Measurements from ENCODE around the gene FAM83E. TPM values are rescaled to one million over a fixed set of nuclear protein-coding genes. Genes with fewer than 3 reads are reported as not detected.

Gene FAM83E
- total and polyA plus RNA-seq, 2 of the 8 experiments (the other 6 are each of a cell fraction or from before 2014, with no cell fraction given), result 1.8 to 5.3 TPM

- no peaks in the 10 kb centered on the region; the same call in 1 of the 2 replicates for H3K23me2 ChIP-seq (ENCODE audit: low read depth, low read length)
- TF ChIP-seq YY1 (IDR thresholded peaks at IDR 0.05; ENCODE audit: low read depth, low read length) (no peak), PHF8 (conservative IDR thresholded peaks at IDR 0.05; ENCODE audit: low read depth, low read length) (no peak), NANOG (IDR thresholded peaks at IDR 0.05; ENCODE audit: insufficient read depth, low read depth, low read length, poor library complexity, severe bottlenecking) (no peak), SIX5 (IDR thresholded peaks at IDR 0.05; ENCODE audit: low read depth, low read length) (no peak), ZNF274 (IDR thresholded peaks at IDR 0.05; ENCODE audit: borderline replicate concordance, extremely low read depth, low read length) (no peak), ASH2L (IDR thresholded peaks at IDR 0.05; ENCODE audit: low read length) (no peak), SP1 (IDR thresholded peaks at IDR 0.05; ENCODE audit: low read depth, low read length) (no peak), RFX5 (IDR thresholded peaks at IDR 0.05; ENCODE audit: borderline replicate concordance, low read depth, low read length) (no peak), KDM5A (IDR thresholded peaks at IDR 0.05; ENCODE audit: low read length) (no peak), TEAD4 (IDR thresholded peaks at IDR 0.05; ENCODE audit: low read depth, low read length) (no peak), CHD1 (IDR thresholded peaks at IDR 0.05; ENCODE audit: low read depth, low read length) (no peak)
- no peak overlapping the region for H3K18ac ChIP-seq (ENCODE audit: extremely low read depth, low read length)
- H3K14ac ChIP-seq (ENCODE audit: insufficient read length), result no peak overlapping the region
- peaks cover 2% of the 10 kb centered on the region in 2 experiments for H4K20me1 ChIP-seq (replicated peaks in 1 of 2; ENCODE audit: control insufficient read depth in 1 of 2, insufficient read depth in 2 of 2, low read length in 2 of 2)
- H4K91ac ChIP-seq (replicated peaks; ENCODE audit: insufficient read length, low read length), result no peak overlapping the region
- no peaks in the 10 kb centered on the region for H3K4me1 ChIP-seq (replicated peaks in 1 of 4; ENCODE audit: control insufficient read depth in 3 of 4, insufficient read depth in 4 of 4, low read length in 3 of 4)
- no peak overlapping the region for H2BK15ac ChIP-seq (ENCODE audit: low read length)
- H3K9ac ChIP-seq (replicated peaks in 1 of 4; ENCODE audit: extremely low read depth in 1 of 4, low read depth in 3 of 4, low read length in 3 of 4), result no peak overlapping the region
- no peak overlapping the region for H2BK5ac ChIP-seq (ENCODE audit: low read depth, low read length)
- H2BK20ac ChIP-seq (ENCODE audit: low read length), result no peak overlapping the region
- no peaks in the 10 kb centered on the region for H3K27me3 ChIP-seq (replicated peaks in 1 of 4; ENCODE audit: control insufficient read depth in 3 of 4, extremely low read depth in 1 of 4, insufficient read depth in 3 of 4, low read length in 3 of 4)
- no peak overlapping the region for H3K4me2 ChIP-seq (ENCODE audit: insufficient read depth in 1 of 2, low read depth in 2 of 2, low read length in 2 of 2)
- ChIA-PET POLR2A (ENCODE audit: partially characterized antibody) (interaction anchor here (27.0 kb wide), 1 partner anchor 20 kb away, joined by 788 read pairs; the partner anchor contains the start of genes DBP, FAM83E, RPL18 and SPHK2), CTCF (ENCODE audit: partially characterized antibody) (interaction anchor here (0.6 to 1.4 kb wide), 2 partner anchors 113 to 936 kb away, joined by 3 to 4 read pairs; no protein-coding TSS in a partner anchor)
- 86% methylated on average over 9 of the region's 9 CpGs; no CpG with 5 or more reads in 1 of the 2 experiments for WGBS, 2 experiments (ENCODE audit: extremely low coverage in 1 of 2, insufficient coverage in 1 of 2, insufficient read length in 1 of 2, insufficient replicate concordance in 2 of 2, low coverage in 1 of 2, low lambda C conversion rate in 2 of 2, missing lambda C conversion rate in 1 of 2)
- no peak overlapping the region for H2BK12ac ChIP-seq (ENCODE audit: low read depth, low read length)
- DNase-seq (ENCODE audit: low read depth in 1 of 2, low spot score in 2 of 2) (no peak), FAIRE-seq (no peak)
- no peak overlapping the region for H3K4me3 ChIP-seq (ENCODE audit: extremely low read depth in 1 of 4, insufficient read depth in 2 of 4, low read depth in 3 of 4, low read length in 4 of 4)
- no peaks in the 10 kb centered on the region for H3K9me3 ChIP-seq (ENCODE audit: insufficient read depth in 2 of 2, low read depth in 1 of 2, low read length in 1 of 2)
- H4K5ac ChIP-seq (ENCODE audit: insufficient read length, low read depth, low read length), result no peak overlapping the region
- H3K4ac ChIP-seq (replicated peaks; ENCODE audit: insufficient read length, low read depth, low read length), result no peak overlapping the region
- H3K56ac ChIP-seq (replicated peaks; ENCODE audit: insufficient read length, low read depth, low read length), result no peak overlapping the region
- no peaks in the 10 kb centered on the region for H3K36me3 ChIP-seq (ENCODE audit: control insufficient read depth in 2 of 4, insufficient read depth in 4 of 4, low read length in 3 of 4)
- no peaks in the 10 kb centered on the region for H3K79me2 ChIP-seq (ENCODE audit: control insufficient read depth in 1 of 2, insufficient read depth in 2 of 2, low read length in 2 of 2)
- H4K8ac ChIP-seq (ENCODE audit: extremely low read depth, insufficient read depth, low read length), result peak overlapping the region; percentile 79; the same call in 1 of the 2 replicates
- H2BK120ac ChIP-seq (replicated peaks; ENCODE audit: low read depth, low read length), result no peak overlapping the region
- H2AK5ac ChIP-seq (ENCODE audit: low read depth, low read length), result no peak overlapping the region
- H3K79me1 ChIP-seq (ENCODE audit: low read depth, low read length), result no peaks in the 10 kb centered on the region
- H2AFZ ChIP-seq (ENCODE audit: low read length), result no peak overlapping the region
- no peak overlapping the region for H3K23ac ChIP-seq (ENCODE audit: insufficient read length)
- no peak overlapping the region for H3K27ac ChIP-seq (ENCODE audit: low read depth, low read length)
These were observed 11.9 kb downstream of the FAM83E start for GRCh38 chr19:48603001-48603400.
